H1 (cell line): ENCODE data around the gene STX8.

Source experiments
- CTBP2 ChIP-seq: IDR thresholded peaks from 2 replicates; pipeline ENCODE4 v1.7.0; 2011; ENCODE audit warnings: borderline replicate concordance, mild to moderate bottlenecking, moderate library complexity, mixed read lengths, low read length; ENCODE audit not compliant: insufficient read depth, insufficient read length
- EZH2 ChIP-seq: fragments of 200-600 bp; sonication (generic); IDR thresholded peaks from 2 replicates; pipeline ENCODE4 v1.7.1; 2012; ENCODE audit warnings: low read depth, mild to moderate bottlenecking, moderate library complexity, low read length, inconsistent platforms; ENCODE audit not compliant: severe bottlenecking
- GABPA ChIP-seq: IDR thresholded peaks from 2 replicates; pipeline ENCODE4 v1.6.1; 2011; ENCODE audit warnings: mild to moderate bottlenecking, low read length, moderate library complexity, borderline replicate concordance; ENCODE audit not compliant: insufficient read depth
- JUND ChIP-seq: IDR thresholded peaks from 2 replicates; pipeline ENCODE4 v1.6.1; 2011; ENCODE audit warnings: mild to moderate bottlenecking, improper control_type of control experiment, low read length
- MAFK ChIP-seq: IDR thresholded peaks from 2 replicates; pipeline ENCODE4 v1.6.1; 2012; ENCODE audit warnings: low read depth, mild to moderate bottlenecking, improper control_type of control experiment, low read length
- POLR2A ChIP-seq, 2 experiments: IDR thresholded peaks; 1 replicate in 1 of 2; 2 replicates in 1 of 2; pipeline ENCODE4 v1.6.1; 2011; ENCODE audit warnings: low read depth in 2 of 2, low read length in 2 of 2, mild to moderate bottlenecking in 2 of 2; ENCODE audit errors: control extremely low read depth in 1 of 2
- POLR2AphosphoS5 ChIP-seq: IDR thresholded peaks from 2 replicates; pipeline ENCODE4 v1.6.1; 2011; ENCODE audit warnings: low read depth, low read length
- RAD21 ChIP-seq, 2 experiments: IDR thresholded peaks in 1 of 2; conservative IDR thresholded peaks in 1 of 2; 2 replicates each; pipeline ENCODE4 v1.6.1; 2011; ENCODE audit warnings: low read depth in 2 of 2, low read length in 2 of 2, improper control_type of control experiment in 1 of 2, inconsistent platforms in 1 of 2, mild to moderate bottlenecking in 1 of 2, moderate library complexity in 1 of 2
- RNF2 ChIP-seq: fragments of 200-900, 300-1000 bp; sonication (generic); IDR thresholded peaks from 2 replicates; pipeline ENCODE4 v1.7.1; 2016; ENCODE audit warnings: borderline replicate concordance, low read depth, mild to moderate bottlenecking, antibody characterized with exemption, low read length; ENCODE audit not compliant: poor library complexity, severe bottlenecking; ENCODE audit errors: missing control alignments
- YY1 ChIP-seq: IDR thresholded peaks from 2 replicates; pipeline ENCODE4 v1.6.1; 2011; ENCODE audit warnings: low read depth, mild to moderate bottlenecking, low read length
- TF ChIP-seq, protein P1 (sequence below), 3 experiments: IDR thresholded peaks; 1 replicate in 2 of 3; 2 replicates in 1 of 3; pipeline versions ENCODE4 v1.5.1 to v1.6.1; 2011; ENCODE audit warnings: low read length in 3 of 3, mild to moderate bottlenecking in 3 of 3, inconsistent platforms in 2 of 3, low read depth in 1 of 3, moderate library complexity in 1 of 3; ENCODE audit not compliant: insufficient read depth in 1 of 3; ENCODE audit errors: control extremely low read depth in 1 of 3
- TF ChIP-seq, protein P2 (sequence below): IDR thresholded peaks from 2 replicates; pipeline ENCODE4 v1.6.1; 2011; ENCODE audit warnings: low read length, improper control_type of control experiment

DNA sequence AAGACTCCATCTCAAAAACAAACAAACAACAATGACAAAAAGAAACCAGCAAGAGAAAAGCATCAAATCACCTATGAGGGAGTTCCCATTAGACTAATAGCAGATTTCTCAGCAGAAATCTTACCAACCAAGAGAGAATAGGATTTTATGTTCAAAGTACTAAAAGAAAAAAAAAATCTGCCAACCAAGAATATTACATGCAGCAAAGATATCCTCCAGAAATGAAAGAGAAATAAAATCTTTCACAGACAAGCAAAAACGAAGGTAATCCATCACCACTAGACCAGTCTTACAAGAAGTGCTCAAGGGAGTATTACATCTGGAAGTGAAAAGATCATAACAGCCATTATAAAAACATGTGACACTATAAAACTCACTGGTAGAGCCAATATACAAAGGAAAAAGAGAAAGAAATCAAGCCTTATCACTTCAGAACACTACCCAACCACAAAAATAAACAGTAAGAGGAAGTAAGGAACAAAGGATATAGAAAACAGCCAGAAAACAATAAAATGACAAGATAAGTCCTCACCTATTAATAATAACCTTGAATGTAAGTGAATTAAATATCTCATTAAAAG lies 66.3 kb downstream of the STX8 start:
- TF ChIP-seq RNF2 (no peak), POLR2AphosphoS5 (no peak), CTBP2 (no peak), GABPA (no peak), EZH2 (no peak), POLR2A (IDR thresholded peaks at IDR 0.05; ENCODE audit: control extremely low read depth in 1 of 2, low read depth in 2 of 2, low read length in 2 of 2) (no peak), MAFK (no peak), JUND (no peak), RAD21 (IDR thresholded peaks at IDR 0.05 in 1 of 2, conservative IDR thresholded peaks at IDR 0.05 in 1 of 2; ENCODE audit: low read depth in 2 of 2, low read length in 2 of 2) (no peak), YY1 (no peak)
- TF ChIP-seq, protein P1, sequence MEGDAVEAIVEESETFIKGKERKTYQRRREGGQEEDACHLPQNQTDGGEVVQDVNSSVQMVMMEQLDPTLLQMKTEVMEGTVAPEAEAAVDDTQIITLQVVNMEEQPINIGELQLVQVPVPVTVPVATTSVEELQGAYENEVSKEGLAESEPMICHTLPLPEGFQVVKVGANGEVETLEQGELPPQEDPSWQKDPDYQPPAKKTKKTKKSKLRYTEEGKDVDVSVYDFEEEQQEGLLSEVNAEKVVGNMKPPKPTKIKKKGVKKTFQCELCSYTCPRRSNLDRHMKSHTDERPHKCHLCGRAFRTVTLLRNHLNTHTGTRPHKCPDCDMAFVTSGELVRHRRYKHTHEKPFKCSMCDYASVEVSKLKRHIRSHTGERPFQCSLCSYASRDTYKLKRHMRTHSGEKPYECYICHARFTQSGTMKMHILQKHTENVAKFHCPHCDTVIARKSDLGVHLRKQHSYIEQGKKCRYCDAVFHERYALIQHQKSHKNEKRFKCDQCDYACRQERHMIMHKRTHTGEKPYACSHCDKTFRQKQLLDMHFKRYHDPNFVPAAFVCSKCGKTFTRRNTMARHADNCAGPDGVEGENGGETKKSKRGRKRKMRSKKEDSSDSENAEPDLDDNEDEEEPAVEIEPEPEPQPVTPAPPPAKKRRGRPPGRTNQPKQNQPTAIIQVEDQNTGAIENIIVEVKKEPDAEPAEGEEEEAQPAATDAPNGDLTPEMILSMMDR (IDR thresholded peaks at IDR 0.05; ENCODE audit: control extremely low read depth in 1 of 3, insufficient read depth in 1 of 3, low read depth in 1 of 3, low read length in 3 of 3): no peak
- TF ChIP-seq, protein P2, sequence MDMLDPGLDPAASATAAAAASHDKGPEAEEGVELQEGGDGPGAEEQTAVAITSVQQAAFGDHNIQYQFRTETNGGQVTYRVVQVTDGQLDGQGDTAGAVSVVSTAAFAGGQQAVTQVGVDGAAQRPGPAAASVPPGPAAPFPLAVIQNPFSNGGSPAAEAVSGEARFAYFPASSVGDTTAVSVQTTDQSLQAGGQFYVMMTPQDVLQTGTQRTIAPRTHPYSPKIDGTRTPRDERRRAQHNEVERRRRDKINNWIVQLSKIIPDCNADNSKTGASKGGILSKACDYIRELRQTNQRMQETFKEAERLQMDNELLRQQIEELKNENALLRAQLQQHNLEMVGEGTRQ: no peak
